ENCODE data around the gene HSP90AA1.

Gene HSP90AA1

DNA sequence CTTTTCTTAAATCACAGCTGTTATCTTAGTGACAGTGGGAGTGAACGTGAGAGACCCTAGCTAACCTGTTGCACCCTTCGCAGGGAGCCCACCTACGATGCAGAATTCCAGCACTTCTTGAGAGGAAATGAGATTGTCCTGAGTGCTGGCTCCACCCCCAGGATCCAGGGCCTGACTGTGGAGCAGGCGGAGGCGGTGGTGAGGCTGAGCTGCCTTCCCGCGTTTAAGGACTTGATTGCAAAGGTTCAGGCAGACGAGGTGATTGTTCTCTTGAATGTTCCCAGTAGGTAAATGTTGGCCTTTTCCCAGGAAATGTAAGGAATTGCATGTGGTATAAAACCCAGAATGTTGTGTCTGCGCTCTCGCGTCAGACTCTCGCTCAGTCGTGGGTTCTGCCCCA lies 46.7 kb downstream of the HSP90AA1 start:
- DNase-seq (ENCODE audit: low read depth) = no peak

GRCh38 chr14:102039157-102039556 lies 47.7 kb downstream of the HSP90AA1 start:
- no peak for DNase-seq (ENCODE audit: low read depth)

DNA sequence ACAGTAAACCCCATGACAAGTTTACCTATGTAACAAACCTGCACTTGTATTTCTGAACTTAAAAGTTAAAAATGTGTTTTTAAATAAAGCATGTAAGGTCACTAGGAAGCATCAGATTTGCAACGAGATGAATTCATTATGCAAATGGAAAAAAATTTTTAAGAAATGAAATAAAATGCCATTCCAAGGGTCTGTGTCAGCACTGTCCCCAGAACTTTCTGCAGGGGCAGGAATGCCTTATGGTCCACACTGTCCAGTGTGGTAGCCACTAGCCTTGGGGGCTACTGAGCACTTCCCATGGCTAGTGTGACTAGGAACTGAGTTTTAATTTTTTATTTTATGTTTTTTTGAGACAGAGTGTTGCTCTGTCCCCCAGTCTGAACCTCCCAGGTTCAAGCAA lies 49.2 kb downstream of the HSP90AA1 start:
- DNase-seq (ENCODE audit: low read depth) = no peak

- no peak for DNase-seq (ENCODE audit: low read depth)
Observed at GRCh38 chr14:102035914-102036313, 50.9 kb downstream of the HSP90AA1 start.

DNA sequence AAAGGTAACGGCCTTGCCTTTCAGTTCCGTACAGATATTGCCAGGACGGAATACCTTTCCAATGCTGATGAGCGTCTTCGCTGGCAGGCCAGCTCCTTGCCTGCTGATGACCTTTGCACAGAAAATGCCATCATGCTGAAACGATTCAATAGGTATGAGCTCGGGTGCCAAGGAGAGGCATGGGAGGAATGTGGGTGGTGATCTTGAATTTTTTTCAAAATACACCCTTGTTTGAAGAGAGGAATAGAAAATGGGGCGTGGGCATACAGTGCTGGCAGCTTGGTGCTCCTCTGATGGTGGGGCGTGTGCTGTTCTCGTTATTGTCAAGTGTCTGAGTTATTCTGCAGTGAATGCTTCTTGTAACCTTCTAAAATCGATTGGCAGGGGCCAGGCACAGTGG lies 52.5 kb downstream of the HSP90AA1 start:
- DNase-seq (ENCODE audit: low read depth) = no peak

GRCh38 chr14:102033241-102033640 lies 53.6 kb downstream of the HSP90AA1 start:
- DNase-seq (ENCODE audit: low read depth) = no peak
